Uterus (tissue), 4 donors: ENCODE results near the gene TRIM46. TPM values are rescaled to one million over a fixed set of nuclear protein-coding genes. Genes with fewer than 3 reads are reported as not detected.
"Not testable (repeated sequence)": the region's sequence is repeated elsewhere in the genome, so short reads cannot be mapped to it uniquely, and the experiment has no call there.

ENCODE experiments used
- DNase-seq, 2 donors: peaks; one replicate each; pipeline ENCODE4 v3.0.0-alpha.2; 2019 to 2020
- H3K27ac ChIP-seq, 2 donors: fragments of 200-600 bp; sonication (generic); 1 replicate in 1 of 2; 2 replicates in 1 of 2; pipeline ENCODE4 v1.5.1; 2016 to 2018
- H3K27me3 ChIP-seq, 2 donors: fragments of 200-600 bp; sonication (generic); one replicate each; pipeline ENCODE4 v1.5.1; 2018 to 2019; ENCODE audit warnings: control low read depth in 1 of 2
- H3K36me3 ChIP-seq, 2 donors: fragments of 200-600 bp; sonication (generic); one replicate each; pipeline ENCODE4 v1.5.1; 2019; ENCODE audit warnings: control low read depth in 1 of 2
- H3K4me1 ChIP-seq, 2 donors: fragments of 200-600 bp; sonication (generic); one replicate each; pipeline ENCODE4 v1.5.1; 2018 to 2019; ENCODE audit warnings: control low read depth in 1 of 2
- H3K4me3 ChIP-seq, 2 donors: fragments of 200-600 bp; sonication (generic); 1 replicate in 1 of 2; 2 replicates in 1 of 2; pipeline ENCODE4 v1.5.1; 2018 to 2019; ENCODE audit warnings: mild to moderate bottlenecking in 1 of 2
- H3K9me3 ChIP-seq, 2 donors: fragments of 200-600 bp; sonication (generic); one replicate each; pipeline ENCODE4 v1.5.1; 2019; ENCODE audit warnings: control low read depth in 1 of 2
- POLR2A ChIP-seq, 2 donors: fragments of 450-650 bp; IDR thresholded peaks; one replicate each; pipeline ENCODE4 v1.6.1; 2016; ENCODE audit warnings: antibody characterized with exemption in 2 of 2, mild to moderate bottlenecking in 1 of 2, moderate library complexity in 1 of 2
- intact Hi-C: fragments of 100-400 bp; cut with DNase I; formaldehyde crosslinking; loops from one replicate; pipeline ENCODE4 v1.15.1; 2023; ENCODE audit warnings: low total_unique reads
- total RNA-seq, 4 donors: library from RNA; depleted of rRNA in 3 of 4; stranded (reverse); fragments of >200 nt in 3 of 4; gene quantifications; one replicate each; pipeline versions ENCODE4 v1.1.0 to v1.2.4, GENCODE V29; 2014 to 2023
- TF ChIP-seq, protein P1 (sequence below), 4 experiments: fragments of 200-600 bp in 2 of 4; fragments of 450-650 bp in 2 of 4; sonication (generic) in 2 of 4; IDR thresholded peaks; one replicate each; pipeline ENCODE4 v1.5.1; 2016 to 2019; ENCODE audit warnings: antibody characterized with exemption in 4 of 4, mild to moderate bottlenecking in 2 of 4, moderate library complexity in 1 of 4
- donor health status: DM: yes; HTN: yes; CAD: no.

The TRIM46 gene
- total RNA-seq, 4 donors from 2014 or later: 0.26 to 4.6 (median 2.5) TPM

DNA sequence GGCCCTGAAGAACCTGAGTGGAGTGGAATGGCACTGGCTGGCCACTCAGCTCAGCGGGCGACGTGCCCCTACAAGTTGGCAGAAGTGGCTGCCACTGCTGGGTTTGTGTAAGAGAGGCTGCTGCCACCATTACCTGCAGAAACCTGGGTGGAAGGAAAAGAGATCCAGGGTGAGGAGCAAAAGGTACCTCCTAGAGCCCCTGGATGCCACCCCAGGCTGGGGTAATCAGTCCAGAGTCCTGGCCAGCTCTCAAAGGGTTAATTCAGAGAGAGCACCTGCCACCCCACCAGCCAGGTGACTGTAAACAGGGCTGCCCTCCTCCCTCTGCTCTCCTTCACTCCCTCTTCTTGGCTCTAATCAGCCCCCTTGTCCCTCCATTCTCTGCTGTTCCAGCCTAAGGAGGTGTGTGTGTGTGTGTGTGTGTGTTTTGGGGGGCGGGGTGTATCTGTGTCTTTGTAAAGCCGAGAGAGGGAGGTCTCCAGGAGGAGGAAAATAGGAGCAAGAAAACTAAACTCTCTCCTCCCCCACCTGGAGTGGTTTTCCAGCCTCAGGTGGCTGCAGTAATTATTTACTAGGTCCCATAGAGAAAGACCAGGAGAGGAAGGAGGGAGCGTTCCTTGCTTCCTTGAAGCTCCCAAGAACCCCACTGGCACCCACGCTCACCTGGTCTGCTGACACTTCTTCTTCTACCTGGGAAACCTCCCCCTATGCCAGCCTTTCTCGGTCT, 12.6 kb downstream of the TRIM46 start:
- TF ChIP-seq POLR2A (IDR thresholded peaks at IDR 0.05): no peak
- TF ChIP-seq, protein P1, sequence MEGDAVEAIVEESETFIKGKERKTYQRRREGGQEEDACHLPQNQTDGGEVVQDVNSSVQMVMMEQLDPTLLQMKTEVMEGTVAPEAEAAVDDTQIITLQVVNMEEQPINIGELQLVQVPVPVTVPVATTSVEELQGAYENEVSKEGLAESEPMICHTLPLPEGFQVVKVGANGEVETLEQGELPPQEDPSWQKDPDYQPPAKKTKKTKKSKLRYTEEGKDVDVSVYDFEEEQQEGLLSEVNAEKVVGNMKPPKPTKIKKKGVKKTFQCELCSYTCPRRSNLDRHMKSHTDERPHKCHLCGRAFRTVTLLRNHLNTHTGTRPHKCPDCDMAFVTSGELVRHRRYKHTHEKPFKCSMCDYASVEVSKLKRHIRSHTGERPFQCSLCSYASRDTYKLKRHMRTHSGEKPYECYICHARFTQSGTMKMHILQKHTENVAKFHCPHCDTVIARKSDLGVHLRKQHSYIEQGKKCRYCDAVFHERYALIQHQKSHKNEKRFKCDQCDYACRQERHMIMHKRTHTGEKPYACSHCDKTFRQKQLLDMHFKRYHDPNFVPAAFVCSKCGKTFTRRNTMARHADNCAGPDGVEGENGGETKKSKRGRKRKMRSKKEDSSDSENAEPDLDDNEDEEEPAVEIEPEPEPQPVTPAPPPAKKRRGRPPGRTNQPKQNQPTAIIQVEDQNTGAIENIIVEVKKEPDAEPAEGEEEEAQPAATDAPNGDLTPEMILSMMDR (IDR thresholded peaks at IDR 0.05): no peak
- H3K4me1 ChIP-seq: no peaks in the 10 kb centered on the region
- H3K36me3 ChIP-seq: no peaks in the 10 kb centered on the region
- intact Hi-C loops: no loop called here
- DNase-seq: no peak
- H3K9me3 ChIP-seq: no peaks in the 10 kb centered on the region
- no peak overlapping the region for H3K27ac ChIP-seq
- no peak overlapping the region for H3K4me3 ChIP-seq
- H3K27me3 ChIP-seq: no peaks in the 10 kb centered on the region

DNA sequence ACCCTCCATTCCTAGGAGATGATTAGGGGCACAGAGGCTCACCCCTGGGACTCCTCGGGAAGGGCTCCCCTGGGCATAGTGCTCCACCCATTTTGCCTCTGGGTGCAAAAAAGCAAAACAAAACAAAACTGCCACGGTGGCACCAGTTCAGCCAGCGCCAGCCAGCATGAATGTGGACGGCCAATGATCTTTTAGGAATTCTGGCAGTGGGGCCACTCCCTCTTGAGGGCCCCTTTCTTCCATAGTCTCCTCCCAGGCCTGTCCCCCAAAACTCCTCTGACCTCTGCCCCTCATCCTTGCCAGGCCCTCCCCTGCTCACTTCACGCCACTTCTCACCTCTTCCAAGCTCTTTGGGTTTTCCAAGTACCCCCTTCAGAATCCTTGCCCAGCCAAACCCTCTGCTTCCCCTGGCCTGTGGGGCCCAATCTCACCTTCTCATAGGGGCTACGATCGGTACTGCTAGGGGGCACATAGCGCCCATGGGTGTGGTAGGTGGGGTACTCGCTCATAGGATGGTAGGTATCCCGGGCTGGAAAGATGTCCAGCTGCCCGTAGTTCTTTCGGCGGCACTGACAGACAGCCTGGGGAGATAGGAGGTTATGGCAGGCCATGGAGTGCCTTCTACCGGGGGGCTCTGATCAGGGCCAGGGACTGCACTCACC, 13.3 kb downstream of the TRIM46 start:
- Histone ChIP-seq H3K36me3 (no peaks in the 10 kb centered on the region), H3K27ac (no peak overlapping the region)
- intact Hi-C loops: no loop called here

DNA sequence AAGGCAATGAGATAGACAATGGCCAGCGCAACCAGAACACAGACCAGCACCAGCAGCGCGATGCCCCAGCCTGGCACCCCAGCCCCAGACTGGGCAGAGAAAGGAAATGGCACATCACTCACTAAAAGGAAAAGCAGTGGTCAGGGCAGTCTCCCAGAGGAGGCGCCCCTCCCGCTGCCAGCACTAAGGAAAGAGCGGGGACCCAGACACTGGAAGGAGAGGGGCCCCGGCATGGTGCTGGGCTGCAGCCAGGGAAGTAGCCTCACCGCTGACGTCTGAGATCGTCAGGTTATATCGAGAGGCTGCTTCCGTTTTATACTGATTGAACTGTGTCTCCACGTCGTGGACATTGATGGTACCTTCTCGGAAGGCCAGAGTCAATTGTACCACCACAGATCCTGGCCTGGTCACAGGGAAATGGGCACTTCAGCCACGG, 13.8 kb downstream of the TRIM46 start:
- H3K27ac ChIP-seq: no peak overlapping the region
- H3K4me3 ChIP-seq: no peak overlapping the region
- no peaks in the 10 kb centered on the region for H3K9me3 ChIP-seq
- no peak for DNase-seq
- TF ChIP-seq POLR2A (IDR thresholded peaks at IDR 0.05): no peak
- TF ChIP-seq, protein P1 (IDR thresholded peaks at IDR 0.05): no peak
- no peaks in the 10 kb centered on the region for H3K4me1 ChIP-seq
- no peaks in the 10 kb centered on the region for H3K27me3 ChIP-seq
- intact Hi-C loops: no loop called here
- no peaks in the 10 kb centered on the region for H3K36me3 ChIP-seq

More for the DNA sequence above, 13.3 kb downstream of the TRIM46 start:
- no peaks in the 10 kb centered on the region for H3K27me3 ChIP-seq
- DNase-seq: no peak
- no peak for TF ChIP-seq POLR2A (IDR thresholded peaks at IDR 0.05)
- TF ChIP-seq, protein P1 (IDR thresholded peaks at IDR 0.05): no peak
- H3K9me3 ChIP-seq: no peaks in the 10 kb centered on the region
- H3K4me3 ChIP-seq: no peak overlapping the region
- H3K4me1 ChIP-seq: no peaks in the 10 kb centered on the region

DNA sequence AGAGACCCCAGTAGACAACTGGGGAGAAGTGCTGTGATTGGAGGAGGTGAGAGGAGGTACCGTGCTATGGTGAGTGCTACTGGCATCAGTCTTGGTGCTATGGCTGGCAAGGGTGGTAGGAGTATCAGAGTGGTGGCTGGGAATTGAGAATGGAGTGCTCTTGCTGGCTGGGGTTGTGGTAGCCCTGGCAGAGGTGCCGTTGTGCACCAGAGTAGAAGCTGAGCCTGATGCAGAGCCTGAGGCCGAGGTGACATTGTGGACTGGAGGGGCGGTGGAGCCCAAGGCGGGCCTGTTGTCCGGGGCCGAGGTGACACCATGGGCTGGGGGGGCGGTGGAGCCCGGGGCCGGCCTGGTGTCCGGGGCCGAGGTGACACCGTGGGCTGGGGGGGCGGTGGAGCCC, 14.6 kb downstream of the TRIM46 start:
- Histone ChIP-seq H3K9me3 (no peaks in the 10 kb centered on the region), H3K36me3 (no peaks in the 10 kb centered on the region), H3K4me1 (no peaks in the 10 kb centered on the region), H3K4me3 (no peak overlapping the region), H3K27me3 (no peaks in the 10 kb centered on the region), H3K27ac (no peak overlapping the region)
- no peak for DNase-seq
- intact Hi-C loops: no loop called here
- TF ChIP-seq POLR2A (IDR thresholded peaks at IDR 0.05): no peak
- TF ChIP-seq, protein P1 (IDR thresholded peaks at IDR 0.05): no peak

DNA sequence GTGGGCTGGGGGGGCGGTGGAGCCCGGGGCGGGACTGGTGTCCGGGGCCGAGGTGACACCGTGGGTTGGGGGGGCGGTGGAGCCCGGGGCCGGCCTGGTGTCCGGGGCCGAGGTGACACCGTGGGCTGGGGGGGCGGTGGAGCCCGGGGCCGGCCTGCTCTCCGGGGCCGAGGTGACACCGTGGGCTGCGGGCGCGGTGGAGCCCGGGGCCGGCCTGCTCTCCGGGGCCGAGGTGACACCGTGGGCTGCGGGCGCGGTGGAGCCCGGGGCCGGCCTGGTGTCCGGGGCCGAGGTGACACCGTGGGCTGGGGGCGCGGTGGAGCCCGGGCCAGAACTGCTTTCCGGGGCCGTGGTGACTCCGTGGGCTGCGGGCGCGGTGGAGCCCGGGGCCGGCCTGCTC, 16.3 kb downstream of the TRIM46 start:
- H3K36me3 ChIP-seq, H3K9me3 ChIP-seq, intact Hi-C loops, H3K4me1 ChIP-seq, H3K27ac ChIP-seq, DNase-seq, H3K27me3 ChIP-seq, H3K4me3 ChIP-seq: not testable (repeated sequence)
